Thymus (tissue), 11 donors: ENCODE measurements around the gene ITIH4. TPM values are rescaled to one million over a fixed set of nuclear protein-coding genes. Genes with fewer than 3 reads are reported as not detected.

Experiments
- DNase-seq, 9 donors: peaks; one replicate each; pipeline ENCODE4 v3.0.0-alpha.2; 2013; ENCODE audit warnings: low spot score in 9 of 9, low read depth in 6 of 9, missing footprints in 1 of 9
- H3K27ac ChIP-seq, 2 donors: one replicate each; pipeline ENCODE4 v1.5.1; 2013; ENCODE audit warnings: control low read depth in 1 of 2, low read depth in 1 of 2, low read length in 1 of 2, mild to moderate bottlenecking in 1 of 2, moderate library complexity in 1 of 2
- H3K27me3 ChIP-seq, 2 donors: one replicate each; pipeline ENCODE4 v1.5.1; 2013; ENCODE audit warnings: low read length in 1 of 2; ENCODE audit not compliant: control insufficient read depth in 2 of 2, insufficient read depth in 1 of 2
- H3K36me3 ChIP-seq, 2 donors: one replicate each; pipeline ENCODE4 v1.5.1; 2013; ENCODE audit warnings: low read length in 1 of 2, mild to moderate bottlenecking in 1 of 2, moderate library complexity in 1 of 2; ENCODE audit not compliant: control insufficient read depth in 2 of 2, insufficient read depth in 2 of 2
- H3K4me1 ChIP-seq, 2 donors: one replicate each; pipeline ENCODE4 v1.5.1; 2013; ENCODE audit warnings: low read length in 2 of 2; ENCODE audit not compliant: control insufficient read depth in 2 of 2, insufficient read depth in 2 of 2
- H3K4me3 ChIP-seq, 2 donors: one replicate each; pipeline ENCODE4 v1.5.1; 2013; ENCODE audit warnings: low read length in 2 of 2, control low read depth in 1 of 2, mild to moderate bottlenecking in 1 of 2
- H3K9me3 ChIP-seq, 2 donors: one replicate each; pipeline ENCODE4 v1.5.1; 2013; ENCODE audit warnings: low read length in 1 of 2, mild to moderate bottlenecking in 1 of 2; ENCODE audit not compliant: control insufficient read depth in 2 of 2, insufficient read depth in 1 of 2
- WGBS: extraction: QIAGEN DNeasy Blood & Tissue Kit; methylation state at CpG from one replicate; pipeline ENCODE4 v1.1.7; 2013; 5-methylcytosine and 5-hydroxymethylcytosine counted together
- polyA plus RNA-seq: library from polyadenylated mRNA; stranded (reverse); fragments of 200-250 nt; gene quantifications from one replicate; pipeline ENCODE4 v1.2.3, GENCODE V29; 2013
- total RNA-seq: library from RNA; stranded (reverse); fragments of 120-200 nt; gene quantifications from one replicate; pipeline ENCODE4 v1.2.4, GENCODE V29; 2013
- donor health status: healthy.

ITIH4 gene
- total and polyA plus RNA-seq, 2 donors = 4.5 to 40.8 TPM

- DNase-seq = no peak
- WGBS = 96% methylated on average over 7 of the region's 7 CpGs
- Histone ChIP-seq H3K27me3 (no peaks in the 10 kb centered on the region), H3K36me3 (peaks cover 3 to 19% of the 10 kb centered on the region in 2 donors), H3K9me3 (no peaks in the 10 kb centered on the region), H3K27ac (no peak overlapping the region), H3K4me1 (peaks cover 0 to 13% of the 10 kb centered on the region in 2 donors), H3K4me3 (no peak overlapping the region)
Observed at GRCh38 chr3:52817860-52818259, 12.6 kb downstream of the ITIH4 start.

DNA sequence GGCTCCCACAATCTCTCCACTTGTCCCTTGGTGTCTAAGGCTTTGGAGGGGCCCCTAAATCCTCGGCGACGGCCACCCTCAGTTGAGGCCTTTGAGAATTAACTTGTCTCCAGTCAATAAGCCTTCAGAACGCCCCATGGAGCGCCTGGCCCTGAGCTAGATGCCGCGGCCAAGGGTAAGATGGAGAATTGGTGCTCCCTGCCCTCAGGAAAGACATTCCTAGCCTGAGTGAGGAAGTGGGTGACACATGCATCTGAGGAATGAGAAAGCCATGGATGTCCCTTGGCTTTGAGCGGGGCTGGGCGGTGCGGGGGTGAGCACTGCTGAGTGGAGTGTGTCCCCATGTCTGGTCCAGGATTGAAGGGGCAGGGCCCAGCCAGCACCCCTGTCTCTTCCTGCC lies 13.3 kb downstream of the ITIH4 start:
- no peaks in the 10 kb centered on the region for H3K9me3 ChIP-seq
- DNase-seq = no peak
- peaks cover 0 to 20% of the 10 kb centered on the region in 2 donors for H3K4me1 ChIP-seq
- no peak overlapping the region for H3K4me3 ChIP-seq
- WGBS = 98% methylated on average over 10 of the region's 10 CpGs
- no peak overlapping the region for H3K27ac ChIP-seq
- H3K36me3 ChIP-seq = peaks cover 3 to 13% of the 10 kb centered on the region in 2 donors
- no peaks in the 10 kb centered on the region for H3K27me3 ChIP-seq

- Histone ChIP-seq H3K4me3 (no peak overlapping the region), H3K4me1 (peaks cover 2 to 25% of the 10 kb centered on the region in 2 donors), H3K36me3 (peaks cover 3 to 12% of the 10 kb centered on the region in 2 donors), H3K27me3 (no peaks in the 10 kb centered on the region), H3K9me3 (no peaks in the 10 kb centered on the region), H3K27ac (no peak overlapping the region)
- no peak for DNase-seq
- 99% methylated on average over 10 of the region's 10 CpGs for WGBS
Observed at GRCh38 chr3:52816654-52817053, 13.8 kb downstream of the ITIH4 start.

- Histone ChIP-seq H3K27me3 (no peaks in the 10 kb centered on the region), H3K4me1 (peaks cover 3 to 27% of the 10 kb centered on the region in 2 donors), H3K27ac (no peak overlapping the region), H3K36me3 (peaks cover 3 to 8% of the 10 kb centered on the region in 2 donors), H3K4me3 (no peak overlapping the region), H3K9me3 (no peaks in the 10 kb centered on the region)
- DNase-seq = no peak
- 96% methylated on average over 6 of the region's 6 CpGs for WGBS
Observed at GRCh38 chr3:52816199-52816598, 14.3 kb downstream of the ITIH4 start.

GRCh38 chr3:52813810-52814209 lies 16.7 kb downstream of the ITIH4 start:
- peaks cover 3 to 4% of the 10 kb centered on the region in 2 donors for H3K36me3 ChIP-seq
- no peak overlapping the region for H3K27ac ChIP-seq
- H3K9me3 ChIP-seq = no peaks in the 10 kb centered on the region
- DNase-seq = no peak
- WGBS = 97% methylated on average over 8 of the region's 8 CpGs
- H3K4me3 ChIP-seq = no peak overlapping the region
- H3K4me1 ChIP-seq = peaks cover 26 to 50% of the 10 kb centered on the region in 2 donors
- no peaks in the 10 kb centered on the region for H3K27me3 ChIP-seq

DNA sequence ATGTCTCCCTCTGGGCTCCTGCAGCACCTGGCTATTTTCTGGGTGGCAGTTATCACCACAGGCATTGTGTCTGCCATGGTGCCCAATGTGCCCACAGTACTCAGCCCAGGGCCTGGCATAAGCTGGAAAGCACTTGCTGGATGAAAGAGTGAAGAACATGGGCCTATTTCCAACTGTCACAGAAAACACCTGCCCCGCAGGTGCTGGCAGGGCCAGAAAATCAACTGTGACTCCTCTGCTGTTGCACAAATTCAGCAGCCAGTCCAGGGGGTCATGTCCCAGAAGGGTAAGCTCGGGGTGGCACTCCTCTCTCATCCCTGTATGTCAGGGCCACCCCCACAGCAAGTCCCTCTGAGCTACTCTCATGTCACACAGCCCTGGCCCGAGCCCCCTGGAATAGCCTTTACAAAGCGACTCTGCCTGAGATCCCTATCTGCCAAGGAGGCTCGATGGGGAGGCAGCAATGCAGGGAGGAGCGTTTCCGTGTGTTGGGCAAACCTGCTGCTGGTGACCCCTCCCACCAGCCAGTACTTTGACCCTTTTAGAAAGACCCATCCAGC lies 18.9 kb downstream of the ITIH4 start:
- peak overlapping the region in 1 of 2 donors; percentile 69 for H3K27ac ChIP-seq
- 86% methylated on average over 7 of the region's 7 CpGs for WGBS
- H3K27me3 ChIP-seq = no peaks in the 10 kb centered on the region
- H3K9me3 ChIP-seq = peaks cover 0 to 5% of the 10 kb centered on the region in 2 donors
- peak in 2 of 9 donors; percentile 30 to 31 for DNase-seq
- H3K4me1 ChIP-seq = peaks cover 27 to 61% of the 10 kb centered on the region in 2 donors
- H3K4me3 ChIP-seq = no peak overlapping the region
- H3K36me3 ChIP-seq = no peaks in the 10 kb centered on the region

GRCh38 chr3:52810923-52811322 lies 19.5 kb downstream of the ITIH4 start:
- no peak for DNase-seq
- Histone ChIP-seq H3K4me3 (no peak overlapping the region), H3K4me1 (peaks cover 27 to 67% of the 10 kb centered on the region in 2 donors), H3K36me3 (no peaks in the 10 kb centered on the region), H3K27ac (peak overlapping the region in 1 of 2 donors; percentile 69), H3K27me3 (no peaks in the 10 kb centered on the region), H3K9me3 (peaks cover 0 to 5% of the 10 kb centered on the region in 2 donors)
- WGBS = 86% methylated on average over 11 of the region's 11 CpGs

DNA sequence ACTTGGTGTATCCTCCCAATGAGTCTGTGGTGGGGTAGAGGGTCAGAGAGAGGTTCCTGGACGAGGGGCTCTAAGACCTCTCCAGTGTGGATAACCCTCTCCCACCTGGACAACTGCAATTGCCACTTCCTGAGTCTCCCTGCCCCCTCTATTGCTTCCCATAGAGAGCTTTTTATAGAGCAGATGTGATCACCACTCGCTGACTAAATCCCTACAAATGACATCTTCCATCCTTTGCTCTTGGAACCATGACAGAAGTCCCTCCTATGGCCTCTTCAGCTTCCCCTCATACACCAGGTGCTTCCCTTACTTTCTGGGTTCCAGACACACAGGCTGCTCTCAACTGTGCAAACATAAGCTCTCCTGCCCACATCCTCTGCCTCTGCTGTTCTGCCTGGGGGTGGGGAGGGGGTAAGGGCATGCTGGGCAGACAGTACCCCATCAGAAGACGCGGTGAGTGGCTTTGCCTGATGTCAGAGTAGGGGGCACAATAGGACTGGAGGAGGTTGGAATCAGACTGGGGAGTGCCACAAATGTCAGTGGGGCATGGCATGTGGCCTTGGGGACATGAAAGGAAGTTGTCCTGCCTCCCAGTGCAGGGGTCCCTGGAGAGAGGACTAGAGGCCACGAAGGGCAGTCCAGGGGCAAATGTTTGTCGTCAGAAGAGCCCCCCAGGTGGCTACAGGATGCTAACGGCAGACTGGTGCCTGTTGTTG lies 20.7 kb downstream of the ITIH4 start:
- peak overlapping the region in 1 of 2 donors; percentile 76 for H3K27ac ChIP-seq
- no peaks in the 10 kb centered on the region for H3K27me3 ChIP-seq
- no peak overlapping the region for H3K4me3 ChIP-seq
- H3K9me3 ChIP-seq = peaks cover 0 to 5% of the 10 kb centered on the region in 2 donors
- DNase-seq = peak in 8 of 9 donors; percentile 13 to 77 (median 44)
- WGBS = 43% methylated on average over 7 of the region's 7 CpGs
- no peaks in the 10 kb centered on the region for H3K36me3 ChIP-seq
- peaks cover 31 to 78% of the 10 kb centered on the region in 2 donors for H3K4me1 ChIP-seq

DNA sequence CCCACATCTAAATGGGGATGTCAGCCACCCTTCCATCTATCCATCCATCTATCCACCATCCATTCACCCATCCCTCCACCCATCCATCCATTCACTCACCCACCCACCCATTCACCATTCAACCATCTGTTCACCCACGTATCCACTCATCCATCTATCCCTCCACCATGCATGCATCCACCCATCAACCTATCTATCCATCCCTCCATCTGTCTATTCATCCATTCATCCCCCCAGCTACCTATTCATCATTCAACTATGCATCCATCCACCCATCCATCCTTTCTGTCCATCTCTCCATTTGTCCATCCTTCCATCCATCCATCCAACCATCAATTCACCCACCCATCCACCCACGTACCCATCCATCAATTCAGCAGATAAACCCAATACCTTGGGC lies 21.3 kb downstream of the ITIH4 start:
- 89% methylated on average over 2 of the region's 2 CpGs for WGBS
- DNase-seq = no peak
- H3K9me3 ChIP-seq = peaks cover 0 to 5% of the 10 kb centered on the region in 2 donors
- H3K27ac ChIP-seq = peak overlapping the region in 1 of 2 donors; percentile 76
- no peak overlapping the region for H3K4me3 ChIP-seq
- H3K4me1 ChIP-seq = peaks cover 32 to 84% of the 10 kb centered on the region in 2 donors
- H3K36me3 ChIP-seq = no peaks in the 10 kb centered on the region
- H3K27me3 ChIP-seq = no peaks in the 10 kb centered on the region
